CD4-positive, alpha-beta T cell treated with Interleukin-15 for 1 hour (primary cell): Measurements from ENCODE around the gene FBN2.

ENCODE experiments used
- DNase-seq: peaks from one replicate; pipeline ENCODE4 v3.0.0-alpha.2; 2020

FBN2 gene

GRCh38 chr5:128237546-128237945 lies 300.5 kb downstream of the FBN2 start:
- DNase-seq, result no peak

DNA sequence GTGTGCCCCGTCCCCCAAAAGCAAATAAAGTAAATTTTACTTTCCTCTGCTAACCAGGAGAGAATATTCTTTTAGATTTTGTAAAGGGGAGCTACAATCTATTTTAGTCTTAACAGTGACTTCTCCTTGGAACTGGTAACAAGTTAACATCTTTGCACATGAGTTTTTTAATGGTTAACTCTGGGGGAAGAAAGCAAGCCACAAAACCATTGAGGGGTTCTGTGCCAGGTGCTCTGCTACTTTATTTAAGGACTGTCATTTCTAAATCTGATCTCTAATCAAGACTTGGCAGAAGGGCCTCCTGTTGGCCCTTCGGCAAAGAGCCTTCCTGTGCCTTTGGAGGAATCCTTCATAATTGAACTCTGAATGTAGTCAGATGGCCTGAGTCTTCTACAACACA lies 301.0 kb downstream of the FBN2 start:
- no peak for DNase-seq

GRCh38 chr5:128236334-128236733 lies 301.7 kb downstream of the FBN2 start:
- DNase-seq, result no peak

DNA sequence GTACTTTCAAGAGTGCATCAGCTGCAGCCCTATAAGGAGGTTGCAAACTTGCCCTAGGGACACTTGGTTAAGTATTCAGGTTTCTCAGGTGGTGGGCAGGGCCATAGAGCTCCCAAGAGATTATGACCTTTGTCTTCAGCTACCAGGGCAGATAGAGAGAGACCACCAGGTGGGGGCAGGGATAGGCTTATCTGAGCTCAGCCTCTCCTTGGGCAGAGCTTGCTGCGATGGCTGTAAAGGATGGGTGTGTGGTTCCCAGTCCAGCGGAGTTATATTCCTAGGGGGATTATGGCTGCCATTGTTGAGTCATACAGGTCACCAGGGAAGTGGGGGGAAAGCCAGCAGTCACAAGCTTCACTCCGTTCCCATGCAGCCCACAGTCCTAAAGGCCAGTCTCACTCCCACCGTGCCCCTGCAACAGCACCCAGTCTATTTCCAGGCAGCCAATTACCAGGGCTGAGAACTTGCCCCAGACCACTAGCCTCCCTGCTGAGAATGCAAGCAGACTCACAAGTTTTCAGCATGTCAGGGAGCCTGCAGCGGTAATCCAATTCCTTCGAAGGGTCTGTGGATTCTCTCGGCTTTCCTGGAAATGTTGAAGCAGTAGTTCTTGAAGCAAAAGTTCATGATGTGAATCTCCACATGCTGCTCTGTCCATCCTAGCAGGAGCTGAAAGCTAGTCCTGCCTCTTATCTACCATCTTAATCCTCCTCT lies 303.0 kb downstream of the FBN2 start:
- no peak for DNase-seq

- no peak for DNase-seq
These were observed 309.5 kb downstream of the FBN2 start for GRCh38 chr5:128228521-128228920.

GRCh38 chr5:128228008-128228407 lies 310.0 kb downstream of the FBN2 start:
- DNase-seq, result no peak

GRCh38 chr5:128225245-128226030 lies 312.6 kb downstream of the FBN2 start:
- no peak for DNase-seq

- no peak for DNase-seq
These were observed 313.7 kb downstream of the FBN2 start for GRCh38 chr5:128224336-128224735.

DNA sequence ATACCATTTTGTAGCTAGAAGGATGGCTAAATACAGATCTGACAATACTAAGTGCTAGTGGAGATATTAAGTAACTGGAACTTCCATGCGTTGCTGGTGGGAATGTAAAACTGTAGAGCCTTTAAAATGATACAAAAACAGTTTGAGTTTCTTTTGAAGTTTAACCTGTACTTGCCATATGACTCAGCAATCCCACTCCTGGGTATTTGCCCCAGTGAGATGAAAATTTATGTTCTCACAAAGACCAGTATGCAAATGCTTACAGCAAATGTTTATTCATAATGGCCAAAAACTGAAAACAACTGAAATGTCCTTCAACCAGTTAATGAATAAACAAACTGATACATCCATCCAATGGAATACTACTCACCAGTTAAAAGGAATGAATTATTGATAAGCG lies 317.2 kb downstream of the FBN2 start:
- no peak for DNase-seq

GRCh38 chr5:128216860-128217531 lies 321.0 kb downstream of the FBN2 start:
- DNase-seq, result no peak

- no peak for DNase-seq
These were observed 321.8 kb downstream of the FBN2 start for GRCh38 chr5:128216285-128216684.

- no peak for DNase-seq
These were observed 324.2 kb downstream of the FBN2 start for GRCh38 chr5:128213833-128214232.

GRCh38 chr5:128213340-128213739 lies 324.7 kb downstream of the FBN2 start:
- DNase-seq, result no peak

GRCh38 chr5:128212191-128212806 lies 325.7 kb downstream of the FBN2 start:
- DNase-seq, result no peak

- no peak for DNase-seq
These were observed 329.6 kb downstream of the FBN2 start for GRCh38 chr5:128208436-128208835.
